HG03280 (cell line): Measurements from ENCODE around the gene FIGLA.

Experiments used
- ATAC-seq: cut with Tn5 transposase; IDR thresholded peaks from one replicate; pipeline ENCODE4 v1.9.1; 2021; ENCODE audit warnings: mild to moderate bottlenecking, moderate library complexity; ENCODE audit not compliant: unreplicated experiment

FIGLA gene

GRCh38 chr2:70776266-70776665, 14.2 kb downstream of the FIGLA start:
- no peak for ATAC-seq

DNA sequence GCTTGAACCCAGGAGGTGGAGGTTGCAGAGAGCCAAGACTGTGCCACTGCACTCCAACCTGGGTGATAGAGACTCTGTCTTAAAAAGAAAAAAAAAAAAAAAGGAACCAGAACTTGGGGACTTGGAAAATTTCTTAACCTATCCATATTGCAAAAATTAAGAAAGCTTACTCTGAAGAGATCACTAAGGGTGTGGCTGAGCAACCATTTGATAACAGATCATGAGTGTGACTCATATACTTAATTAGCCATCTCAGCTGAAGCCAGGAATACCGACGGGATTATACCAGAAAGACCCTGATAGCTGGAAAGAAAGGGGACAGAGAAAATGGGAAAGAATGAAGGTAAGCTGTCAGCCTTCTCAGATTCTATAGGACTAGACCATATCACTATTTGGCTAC, 15.3 kb downstream of the FIGLA start:
- ATAC-seq, result no peak

DNA sequence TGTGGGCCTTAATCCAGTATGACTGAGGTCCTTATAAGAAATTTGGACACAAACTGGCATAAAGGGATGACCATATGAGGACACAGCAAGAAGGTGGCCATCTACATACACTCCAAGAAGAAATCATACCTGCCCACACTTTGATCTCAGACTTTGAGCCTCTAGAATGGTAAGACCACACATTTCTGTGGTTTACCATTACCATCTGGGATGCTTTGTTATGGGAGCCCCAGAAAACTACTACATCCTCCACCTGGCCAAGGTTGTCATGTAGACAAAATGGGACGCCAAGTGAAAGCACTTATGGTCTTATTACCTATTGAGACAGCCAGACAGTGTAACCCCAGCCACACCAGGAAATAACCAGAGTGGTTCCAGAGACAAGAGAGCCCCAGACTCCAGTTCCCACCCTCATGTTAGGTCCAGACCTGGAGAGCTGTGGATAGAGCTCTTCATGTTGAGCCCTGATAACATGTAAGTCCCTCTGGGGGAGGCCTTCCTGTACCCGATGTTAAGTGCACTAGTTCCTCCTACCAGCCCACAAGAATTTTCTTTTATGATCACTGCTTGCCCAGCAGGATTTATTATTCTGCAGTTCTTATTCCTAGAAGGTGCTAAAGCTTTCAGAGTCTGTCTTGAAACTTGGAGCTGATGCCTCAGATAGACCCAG, 17.8 kb downstream of the FIGLA start:
- no peak for ATAC-seq

GRCh38 chr2:70771446-70771845, 19.0 kb downstream of the FIGLA start:
- no peak for ATAC-seq

- ATAC-seq, result no peak
Observed at GRCh38 chr2:70769450-70769849, 21.0 kb downstream of the FIGLA start.

- ATAC-seq, result no peak
Observed at GRCh38 chr2:70768590-70769085, 21.8 kb downstream of the FIGLA start.

DNA sequence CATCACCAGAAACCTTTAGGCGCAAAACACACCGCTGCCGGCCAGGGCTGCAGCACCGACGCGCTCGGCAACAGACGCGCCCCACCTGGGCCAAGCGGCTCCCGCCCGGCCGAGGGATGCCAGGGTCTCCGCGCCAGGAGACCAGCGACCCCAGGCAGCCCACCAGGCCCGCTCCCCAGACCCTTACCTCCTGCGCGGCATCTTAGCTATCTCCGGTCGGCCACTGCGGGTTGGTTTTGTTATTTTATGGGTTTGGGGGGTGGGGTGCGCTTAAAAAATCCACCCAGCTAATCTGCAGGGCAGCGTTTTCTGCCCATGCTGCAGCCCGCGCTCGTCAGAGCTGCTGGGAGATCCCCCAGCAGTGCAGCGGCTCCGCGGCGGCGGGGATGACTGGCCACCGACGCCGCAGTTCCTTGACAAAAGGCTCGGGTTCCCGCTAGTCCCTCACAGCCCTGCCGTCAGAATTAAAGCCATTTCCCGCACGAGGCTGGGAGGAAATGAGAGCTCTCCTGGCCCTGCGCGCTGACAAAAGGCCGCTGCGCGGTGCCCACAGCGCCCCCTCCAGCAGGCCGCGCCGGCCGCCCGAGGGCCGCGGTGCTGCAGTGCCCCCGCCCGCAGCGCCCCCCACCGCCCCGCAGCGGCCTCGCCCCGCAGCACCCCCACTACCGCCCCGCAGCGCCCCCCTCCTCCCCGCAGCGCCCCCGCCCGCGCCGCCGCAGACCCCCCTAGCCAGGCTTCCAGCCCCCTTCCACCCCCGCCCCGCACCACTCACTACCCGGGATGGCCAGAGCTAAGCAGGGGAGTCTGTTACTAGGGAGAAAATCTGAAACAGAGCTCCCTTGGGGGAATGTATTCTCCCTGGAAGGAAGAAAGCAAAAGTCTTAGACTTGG, 22.5 kb downstream of the FIGLA start, which contains the start of gene ADD2:
Gene ADD2 (minus strand): TSS at position 502 of the 891 bp plus-strand sequence. CDS start 61,792 bp downstream, outside the sequence.
- no peak for ATAC-seq

- ATAC-seq, result no peak
Observed at GRCh38 chr2:70767079-70767698, 23.3 kb downstream of the FIGLA start.

GRCh38 chr2:70766357-70767078, 23.9 kb downstream of the FIGLA start:
- ATAC-seq, result no peak

DNA sequence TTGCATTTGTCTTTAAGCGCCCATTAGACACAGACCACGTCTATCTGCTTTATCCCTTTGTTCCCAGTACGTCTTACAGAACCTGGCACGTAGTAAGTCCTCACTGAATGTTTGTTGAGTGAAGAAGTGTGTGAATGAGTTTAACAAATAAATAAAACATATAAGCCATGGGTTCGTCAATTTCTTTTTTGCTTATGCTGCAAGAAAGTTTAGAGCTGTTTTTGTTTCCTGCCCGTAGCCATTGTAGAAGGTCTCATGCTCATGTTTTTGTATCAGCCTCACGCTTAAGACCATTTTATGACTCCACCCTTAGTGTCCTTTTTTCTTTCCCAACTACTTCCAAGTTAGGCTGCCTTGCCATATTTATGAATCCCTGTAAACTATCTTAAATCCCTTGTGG, 24.9 kb downstream of the FIGLA start:
- no peak for ATAC-seq

DNA sequence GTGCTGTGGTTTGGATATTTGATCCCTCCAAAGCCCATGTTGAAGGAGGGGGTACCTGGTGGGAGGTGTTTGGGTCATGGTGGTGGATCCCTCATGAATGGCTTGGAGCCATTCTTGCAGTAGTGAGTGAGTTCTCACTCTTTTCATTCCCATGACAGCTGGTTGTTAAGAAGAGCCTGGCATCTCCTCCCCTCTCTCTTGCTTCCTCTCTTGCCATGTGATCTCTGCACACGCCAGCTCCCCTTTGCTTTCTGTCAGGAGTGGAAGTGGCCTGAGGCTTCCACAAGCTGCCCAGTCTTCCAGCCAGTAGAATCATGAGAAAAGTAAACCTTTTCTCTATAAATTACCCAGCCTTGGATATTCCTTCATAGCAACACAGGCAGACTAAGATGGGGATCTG, 31.0 kb downstream of the FIGLA start:
- no peak for ATAC-seq

DNA sequence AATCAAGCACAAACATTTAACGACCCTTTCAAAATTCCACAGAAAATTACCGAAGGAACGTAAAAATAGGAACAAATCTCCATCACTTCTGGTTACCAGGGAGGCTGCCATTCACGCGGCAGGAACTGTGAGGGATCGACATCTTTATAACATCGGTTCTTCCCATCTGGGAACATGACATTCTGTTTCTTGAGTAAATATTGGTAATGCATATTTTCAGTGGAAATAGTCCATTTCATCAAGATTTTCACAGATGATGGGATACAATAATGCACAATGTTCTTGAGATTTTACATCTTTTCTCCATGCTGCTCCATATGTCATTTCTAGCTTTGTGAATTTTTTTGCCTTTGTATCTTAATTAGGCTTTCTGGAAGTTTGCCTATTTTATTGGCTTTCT, 32.5 kb downstream of the FIGLA start:
- ATAC-seq, result no peak

DNA sequence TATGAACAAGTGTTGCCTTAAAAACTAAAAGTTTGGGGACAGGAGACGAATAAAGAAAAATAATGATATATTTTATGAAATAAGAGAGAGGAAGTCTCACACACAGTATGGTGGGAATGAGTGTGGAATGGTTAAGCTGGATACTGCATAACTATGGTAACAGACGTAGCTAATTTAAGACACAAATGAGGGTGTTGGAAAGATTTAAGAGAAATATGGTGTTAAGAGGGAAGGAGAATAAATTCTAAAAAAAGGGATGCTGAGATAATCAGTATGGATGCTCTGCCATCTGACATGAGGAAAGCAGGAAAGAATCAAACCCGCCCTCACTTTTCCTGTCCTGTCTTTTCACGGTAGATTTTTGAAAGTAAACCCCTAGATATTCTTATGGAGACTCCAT, 33.1 kb downstream of the FIGLA start:
- no peak for ATAC-seq

- ATAC-seq, result no peak
Observed at GRCh38 chr2:70756128-70756527, 34.3 kb downstream of the FIGLA start.

DNA sequence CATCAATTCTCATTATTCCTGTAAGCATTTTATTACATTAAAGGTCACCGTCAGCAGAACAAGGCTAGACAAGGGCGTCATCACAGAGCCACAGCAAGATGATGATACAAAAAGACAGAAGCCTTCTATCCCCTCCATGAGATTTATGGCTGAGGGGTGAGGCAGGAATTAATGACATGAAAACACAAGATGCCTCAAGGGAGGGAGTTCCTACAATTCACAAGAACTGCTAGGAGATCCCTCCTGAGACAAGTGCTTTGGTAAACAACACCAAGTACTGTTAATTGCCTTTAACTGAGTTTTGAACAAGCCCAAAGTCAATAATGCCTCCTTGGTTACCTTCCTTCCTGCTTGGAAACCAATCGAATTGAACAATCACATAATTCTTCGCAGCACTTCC, 36.5 kb downstream of the FIGLA start:
- no peak for ATAC-seq

DNA sequence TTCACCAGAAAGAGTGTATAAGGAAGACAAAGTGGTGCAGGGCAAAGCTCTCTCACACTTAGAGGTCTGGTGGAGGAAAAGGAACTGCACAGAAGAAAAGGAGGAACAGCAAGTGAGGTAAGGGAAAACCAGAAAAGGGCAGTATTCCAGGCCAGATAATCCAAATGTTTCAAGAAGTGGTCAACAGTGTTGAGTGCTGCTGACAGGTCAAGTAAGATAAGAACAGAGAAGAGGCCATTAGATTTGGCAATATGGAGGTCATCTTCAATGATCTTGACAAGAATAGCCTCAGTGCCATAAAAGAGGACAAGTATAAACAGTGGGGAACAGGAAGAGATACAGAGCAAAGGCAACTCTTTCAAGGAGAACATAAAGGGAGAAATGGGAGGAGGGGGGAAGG, 37.4 kb downstream of the FIGLA start:
- ATAC-seq, result no peak

GRCh38 chr2:70752396-70752795, 38.0 kb downstream of the FIGLA start:
- ATAC-seq, result no peak

DNA sequence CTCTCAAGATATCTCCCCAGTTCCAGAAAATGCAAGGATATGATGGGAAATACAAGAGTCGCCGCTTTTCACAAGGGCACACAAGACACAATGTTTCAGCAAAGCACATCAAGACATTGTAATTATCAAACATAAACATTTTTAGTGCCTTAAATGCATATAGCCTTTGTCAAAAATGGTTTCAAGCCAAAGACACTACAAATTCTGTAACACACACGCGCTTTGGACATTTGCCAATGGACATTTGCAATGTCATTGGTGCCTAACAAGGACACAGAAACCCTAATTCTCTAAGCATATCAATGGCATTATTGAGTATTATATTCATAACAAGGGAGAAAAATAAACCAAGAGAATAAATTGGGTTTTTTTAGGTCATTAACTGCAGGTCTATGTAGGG, 38.6 kb downstream of the FIGLA start:
- no peak for ATAC-seq

DNA sequence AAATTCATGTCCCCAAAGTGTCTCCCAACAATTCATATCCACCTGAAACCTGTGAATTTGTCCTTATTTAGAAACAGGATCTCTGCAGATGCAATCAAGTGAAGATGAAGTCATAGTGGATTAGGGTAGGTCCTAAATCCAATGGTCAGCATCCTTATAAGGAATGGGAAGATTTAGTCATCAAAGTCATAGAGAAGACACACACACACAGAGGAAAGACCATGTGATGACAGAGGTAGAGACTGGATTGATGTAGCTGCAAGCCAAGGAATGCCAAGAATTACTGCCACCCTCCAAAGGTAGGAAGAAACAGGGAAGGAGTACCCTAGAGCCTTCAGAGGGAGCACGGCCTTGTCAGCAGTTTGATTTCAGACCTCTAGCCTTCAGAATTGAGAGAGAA, 40.1 kb downstream of the FIGLA start:
- ATAC-seq, result no peak

DNA sequence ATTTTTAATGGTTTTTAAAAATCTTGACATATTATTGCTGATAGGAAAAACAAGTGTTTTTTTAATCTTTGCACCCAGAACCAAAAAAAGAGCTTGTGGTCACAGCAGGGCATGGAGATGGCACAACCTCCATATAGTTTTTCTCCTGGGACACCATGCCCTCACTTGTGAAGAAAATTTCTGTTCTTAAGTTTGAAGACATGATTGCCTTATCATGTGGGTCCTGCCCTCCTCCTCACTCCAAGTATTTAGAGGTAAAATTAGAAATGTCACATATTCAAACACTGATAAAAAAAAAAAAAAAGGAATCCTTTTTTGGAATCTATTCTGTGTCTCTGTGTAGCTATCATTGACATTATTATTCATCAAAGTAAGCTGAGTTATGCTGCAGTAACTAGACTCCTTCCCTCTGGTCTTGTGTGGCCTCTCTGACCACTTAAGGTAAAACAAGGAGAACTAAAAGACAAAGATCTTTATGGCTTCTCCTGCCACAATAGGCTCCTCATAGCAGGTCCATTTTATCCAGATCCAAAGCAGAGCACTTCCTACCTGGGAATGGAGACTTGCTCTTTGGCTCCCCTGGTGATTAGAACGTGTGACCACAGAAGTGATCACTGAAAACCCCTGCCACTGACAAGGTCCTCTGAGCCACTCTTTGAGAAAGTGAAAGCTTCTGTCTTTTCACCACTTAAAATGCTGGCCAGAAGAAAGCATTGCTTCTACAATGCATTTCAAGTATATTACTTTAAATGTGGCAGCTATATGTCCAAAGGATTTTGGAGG, 42.2 kb downstream of the FIGLA start:
- ATAC-seq, result no peak
